Upper lobe of right lung (tissue), 1 donor: ENCODE results near the gene GGACT. TPM values are rescaled to one million over a fixed set of nuclear protein-coding genes. Genes with fewer than 3 reads are reported as not detected.

Experiments
- ATAC-seq: fragments of 200-7000 bp; cut with Tn5 transposase; one replicate; pipeline ENCODE4 v1.9.1; 2020; ENCODE audit warnings: mild to moderate bottlenecking, moderate library complexity
- DNase-seq: peaks from one replicate; pipeline ENCODE4 v3.0.0-alpha.2; 2020
- H3K27ac ChIP-seq: fragments of 200-600 bp; one replicate; pipeline ENCODE4 v1.8.0; 2022
- H3K27me3 ChIP-seq: fragments of 200-600 bp; one replicate; pipeline ENCODE4 v1.8.0; 2022; ENCODE audit warnings: mild to moderate bottlenecking
- H3K36me3 ChIP-seq: fragments of 200-600 bp; one replicate; pipeline ENCODE4 v1.8.0; 2022
- H3K4me1 ChIP-seq: fragments of 200-600 bp; one replicate; pipeline ENCODE4 v1.8.0; 2022
- H3K4me3 ChIP-seq: fragments of 200-600 bp; one replicate; pipeline ENCODE4 v1.8.0; 2022; ENCODE audit warnings: mild to moderate bottlenecking
- H3K9me3 ChIP-seq: fragments of 200-600 bp; one replicate; pipeline ENCODE4 v1.8.0; 2022
- intact Hi-C: fragments of 100-400 bp; cut with DNase I; formaldehyde crosslinking; loops from one replicate; pipeline ENCODE4 v1.11.0; 2022
- total RNA-seq: library from RNA; stranded (reverse); fragmentation: NEBNext Ultra II Directional; extraction: Animal tissue kit (Norgen Biotek cat#: 25700); gene quantifications from one replicate; pipeline ENCODE4 v1.2.1, GENCODE V29; 2021
- TF ChIP-seq, protein P1 (sequence below): fragments of 200-600 bp; IDR thresholded peaks from one replicate; pipeline ENCODE4 v1.8.0; 2022; ENCODE audit warnings: antibody characterized with exemption
- donor health status: DM: no; HTN: yes; CAD: no; lungs with severe emphysema.

Gene GGACT
- total RNA-seq, 1 donor from 2014 or later, result 4.7 TPM

DNA sequence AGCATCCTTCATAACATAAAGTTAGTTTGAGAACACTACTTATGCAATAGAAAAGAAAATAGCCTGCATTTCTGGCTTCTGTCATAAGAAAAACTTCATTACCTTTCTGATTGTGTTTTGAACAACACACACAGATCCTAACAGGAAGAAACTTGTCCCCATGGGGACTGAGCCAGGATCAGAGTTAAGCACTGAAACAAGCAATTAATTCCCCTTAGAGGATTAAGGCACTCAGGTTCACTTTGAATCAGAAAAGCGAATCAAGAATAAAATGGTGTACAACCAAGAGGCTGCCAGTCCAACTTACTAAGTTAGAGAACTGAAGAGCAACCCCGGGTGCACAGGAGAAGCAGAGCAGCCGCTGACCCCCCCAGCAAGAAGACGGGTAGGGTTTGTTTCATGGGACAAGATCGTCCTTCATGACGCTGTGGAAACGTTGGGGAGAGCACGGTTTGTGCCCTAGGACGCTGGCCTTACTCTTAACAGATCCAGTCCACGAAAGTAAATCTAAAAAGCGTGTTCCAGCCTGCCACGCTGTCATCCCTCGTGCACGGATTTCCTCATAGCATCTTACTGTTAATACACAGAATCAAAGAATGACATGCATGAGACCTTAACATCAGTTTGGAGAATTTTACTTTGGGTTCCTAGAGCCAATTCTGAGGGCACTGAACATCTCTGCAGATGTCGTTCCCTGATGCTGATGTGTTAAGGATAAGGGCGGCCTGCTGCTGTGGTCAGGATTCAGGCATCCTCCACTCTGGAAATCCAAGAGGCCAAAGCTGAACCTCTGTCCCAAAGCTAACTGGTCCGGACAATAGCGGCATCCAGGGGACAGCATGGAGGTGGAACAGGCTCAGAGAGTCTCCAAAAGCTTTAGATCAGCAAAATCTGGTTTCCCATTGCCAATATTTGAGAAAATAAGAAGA lies 46.4 kb downstream of the GGACT start:
- H3K9me3 ChIP-seq, result no peaks in the 10 kb centered on the region
- ATAC-seq, result no peak
- no peak overlapping the region for H3K27ac ChIP-seq
- no peak overlapping the region for H3K4me3 ChIP-seq
- no peak for DNase-seq
- intact Hi-C loops, result no loop called here
- TF ChIP-seq, protein P1, sequence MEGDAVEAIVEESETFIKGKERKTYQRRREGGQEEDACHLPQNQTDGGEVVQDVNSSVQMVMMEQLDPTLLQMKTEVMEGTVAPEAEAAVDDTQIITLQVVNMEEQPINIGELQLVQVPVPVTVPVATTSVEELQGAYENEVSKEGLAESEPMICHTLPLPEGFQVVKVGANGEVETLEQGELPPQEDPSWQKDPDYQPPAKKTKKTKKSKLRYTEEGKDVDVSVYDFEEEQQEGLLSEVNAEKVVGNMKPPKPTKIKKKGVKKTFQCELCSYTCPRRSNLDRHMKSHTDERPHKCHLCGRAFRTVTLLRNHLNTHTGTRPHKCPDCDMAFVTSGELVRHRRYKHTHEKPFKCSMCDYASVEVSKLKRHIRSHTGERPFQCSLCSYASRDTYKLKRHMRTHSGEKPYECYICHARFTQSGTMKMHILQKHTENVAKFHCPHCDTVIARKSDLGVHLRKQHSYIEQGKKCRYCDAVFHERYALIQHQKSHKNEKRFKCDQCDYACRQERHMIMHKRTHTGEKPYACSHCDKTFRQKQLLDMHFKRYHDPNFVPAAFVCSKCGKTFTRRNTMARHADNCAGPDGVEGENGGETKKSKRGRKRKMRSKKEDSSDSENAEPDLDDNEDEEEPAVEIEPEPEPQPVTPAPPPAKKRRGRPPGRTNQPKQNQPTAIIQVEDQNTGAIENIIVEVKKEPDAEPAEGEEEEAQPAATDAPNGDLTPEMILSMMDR, result no peak
- H3K4me1 ChIP-seq, result peaks cover 6% of the 10 kb centered on the region
- no peaks in the 10 kb centered on the region for H3K27me3 ChIP-seq
- H3K36me3 ChIP-seq, result no peaks in the 10 kb centered on the region

DNA sequence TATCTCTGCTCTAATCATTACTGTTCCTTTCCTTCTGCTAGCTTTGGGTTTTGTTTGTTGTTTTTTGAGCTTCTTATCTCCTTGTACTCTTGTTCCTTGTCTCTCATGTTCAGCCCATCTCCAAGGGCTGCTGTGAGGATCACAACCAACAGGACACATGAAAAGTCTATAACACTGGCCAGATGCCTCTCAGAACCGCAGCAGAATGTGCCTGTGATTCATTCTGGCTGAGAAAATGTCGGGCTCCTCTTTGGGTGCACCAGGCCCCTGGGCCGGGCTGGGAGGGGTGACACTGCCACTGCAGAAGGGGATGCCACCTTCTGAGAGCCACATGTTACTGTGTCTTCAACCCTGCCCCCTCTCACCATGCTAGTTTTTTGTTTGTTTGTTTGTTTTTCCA lies 48.0 kb downstream of the GGACT start:
- intact Hi-C loops, result no loop called here

DNA sequence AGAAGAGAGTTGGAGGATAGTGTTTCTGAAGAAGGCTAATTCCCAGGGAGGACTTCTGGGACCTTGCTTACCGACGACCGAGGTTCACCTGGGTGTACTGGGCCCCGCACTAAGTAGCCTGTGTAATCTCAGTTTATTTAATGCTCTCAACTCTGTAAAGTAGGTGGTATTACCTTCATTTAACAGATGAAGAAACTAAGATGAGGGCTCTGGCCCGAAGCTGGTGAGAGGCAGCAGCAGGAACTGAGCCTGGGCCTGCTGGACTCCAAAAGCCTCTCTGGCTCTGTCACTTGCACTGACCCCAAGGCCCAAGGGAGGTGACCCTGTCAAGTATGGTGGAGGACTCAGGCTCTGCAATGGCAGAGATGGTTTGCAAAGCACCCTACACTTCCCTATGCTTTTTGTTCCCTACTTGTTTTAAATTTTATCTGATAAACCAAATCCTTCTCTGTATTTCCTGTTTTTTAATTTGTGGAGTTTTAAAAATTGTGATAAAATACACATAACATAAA lies 50.6 kb downstream of the GGACT start:
- intact Hi-C loops, result no loop called here
- Histone ChIP-seq H3K4me1 (peaks cover 6% of the 10 kb centered on the region), H3K4me3 (no peak overlapping the region), H3K27me3 (no peaks in the 10 kb centered on the region), H3K9me3 (no peaks in the 10 kb centered on the region), H3K27ac (no peak overlapping the region), H3K36me3 (no peaks in the 10 kb centered on the region)
- no peak for DNase-seq
- no peak for ATAC-seq
- TF ChIP-seq, protein P1, result no peak

More for the DNA sequence above, 48.0 kb downstream of the GGACT start:
- Histone ChIP-seq H3K4me3 (no peak overlapping the region), H3K36me3 (no peaks in the 10 kb centered on the region), H3K9me3 (no peaks in the 10 kb centered on the region), H3K27ac (no peak overlapping the region), H3K4me1 (peaks cover 6% of the 10 kb centered on the region), H3K27me3 (no peaks in the 10 kb centered on the region)
- DNase-seq, result no peak
- ATAC-seq, result no peak
- TF ChIP-seq, protein P1, result no peak

DNA sequence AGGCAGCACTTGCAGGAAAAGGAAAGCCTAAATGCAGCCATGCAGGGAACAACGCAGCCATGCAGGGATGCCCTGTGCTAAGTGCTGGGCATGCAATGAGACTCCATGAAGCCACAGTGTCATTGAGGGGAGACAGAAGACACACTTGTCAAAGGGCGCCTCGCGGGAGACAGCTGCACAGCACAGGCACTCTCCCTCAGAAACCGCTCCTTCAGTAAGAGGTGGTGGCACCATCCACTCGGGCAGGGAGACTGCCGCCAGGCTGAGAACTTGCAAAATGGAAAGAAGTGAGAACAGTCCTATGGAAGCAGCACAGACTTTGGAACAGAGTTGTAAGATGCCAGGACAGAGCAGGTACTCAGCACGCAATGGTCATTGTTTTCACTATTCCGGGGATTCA lies 51.1 kb downstream of the GGACT start:
- intact Hi-C loops, result no loop called here
- TF ChIP-seq, protein P1, result no peak
- ATAC-seq, result no peak

DNA sequence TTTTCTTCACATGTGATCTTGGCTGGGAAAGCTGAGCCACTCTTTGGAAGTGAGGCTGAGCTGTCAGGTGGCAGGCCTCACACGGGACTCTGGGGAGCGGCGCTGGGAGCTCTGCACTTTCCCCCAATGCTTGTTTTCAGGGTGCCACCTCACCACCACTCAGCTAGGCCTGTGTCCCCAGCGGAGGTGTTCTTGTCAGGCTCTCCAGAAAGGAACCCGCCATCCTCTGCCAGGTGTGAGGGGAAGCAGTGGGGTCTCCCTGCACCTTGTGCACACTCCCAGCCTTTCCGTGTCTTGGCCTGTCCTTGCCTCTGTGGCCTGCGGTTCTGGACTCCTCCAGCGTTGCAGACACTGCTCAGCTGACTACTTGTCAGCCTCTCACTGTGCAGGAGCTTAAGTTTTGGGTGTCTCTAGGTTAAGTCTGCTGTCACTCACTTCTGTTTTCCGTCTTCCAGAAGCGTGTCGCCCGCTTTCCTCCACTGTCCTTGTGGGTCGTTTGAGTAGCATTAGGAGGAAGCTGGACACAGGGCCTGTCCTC lies 51.9 kb downstream of the GGACT start:
- intact Hi-C loops, result no loop called here
- Histone ChIP-seq H3K4me1 (no peaks in the 10 kb centered on the region), H3K27ac (no peak overlapping the region), H3K27me3 (no peaks in the 10 kb centered on the region), H3K9me3 (no peaks in the 10 kb centered on the region), H3K4me3 (no peak overlapping the region), H3K36me3 (no peaks in the 10 kb centered on the region)
- ATAC-seq (no peak), DNase-seq (no peak)
- TF ChIP-seq, protein P1, result no peak

More for the DNA sequence above, 51.1 kb downstream of the GGACT start:
- Histone ChIP-seq H3K4me1 (peaks cover 1% of the 10 kb centered on the region), H3K4me3 (no peak overlapping the region), H3K27ac (no peak overlapping the region), H3K9me3 (no peaks in the 10 kb centered on the region), H3K27me3 (no peaks in the 10 kb centered on the region), H3K36me3 (no peaks in the 10 kb centered on the region)
- no peak for DNase-seq
